Measurements from ENCODE around the gene TEKT2.

TEKT2 gene

DNA sequence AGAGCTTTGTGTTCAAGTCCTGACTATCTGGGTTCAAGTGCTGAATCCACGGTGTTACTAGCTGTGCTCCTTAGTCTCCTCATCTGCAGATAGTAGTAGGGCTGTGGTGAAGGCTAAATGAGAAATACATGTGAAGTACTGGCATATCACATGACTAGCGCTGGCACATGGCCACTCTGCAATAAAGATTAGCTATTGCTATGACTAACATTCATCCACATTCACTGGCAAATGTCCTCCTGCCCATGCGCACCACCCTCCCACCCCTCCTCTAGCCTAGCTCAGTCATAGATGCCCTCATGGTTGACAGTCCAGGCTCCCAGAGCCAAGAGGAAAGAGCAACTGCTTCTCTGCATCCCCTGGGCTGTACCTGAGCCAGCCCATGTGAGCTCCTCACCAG lies 49.6 kb downstream of the TEKT2 start:
- no peak for DNase-seq

DNA sequence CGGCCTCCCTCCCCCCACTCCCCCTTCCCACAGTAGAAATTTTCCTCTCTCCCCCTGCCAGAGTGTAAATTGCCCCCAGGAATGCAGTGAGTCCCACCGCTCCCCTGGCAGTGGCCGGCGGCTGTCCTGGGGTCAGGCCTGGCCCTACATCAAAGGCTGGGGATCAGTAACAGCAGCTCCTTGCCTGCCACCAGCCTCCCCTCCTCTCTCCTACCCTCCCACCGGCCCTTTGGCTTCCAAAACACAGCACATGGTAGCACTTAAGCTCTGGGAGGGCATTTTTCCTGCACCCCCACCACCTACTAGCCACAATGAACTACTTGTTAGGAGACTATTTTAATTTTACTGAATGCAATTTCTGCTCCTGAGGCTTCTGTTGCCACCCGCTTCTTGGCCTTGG lies 50.1 kb downstream of the TEKT2 start:
- DNase-seq: no peak

DNA sequence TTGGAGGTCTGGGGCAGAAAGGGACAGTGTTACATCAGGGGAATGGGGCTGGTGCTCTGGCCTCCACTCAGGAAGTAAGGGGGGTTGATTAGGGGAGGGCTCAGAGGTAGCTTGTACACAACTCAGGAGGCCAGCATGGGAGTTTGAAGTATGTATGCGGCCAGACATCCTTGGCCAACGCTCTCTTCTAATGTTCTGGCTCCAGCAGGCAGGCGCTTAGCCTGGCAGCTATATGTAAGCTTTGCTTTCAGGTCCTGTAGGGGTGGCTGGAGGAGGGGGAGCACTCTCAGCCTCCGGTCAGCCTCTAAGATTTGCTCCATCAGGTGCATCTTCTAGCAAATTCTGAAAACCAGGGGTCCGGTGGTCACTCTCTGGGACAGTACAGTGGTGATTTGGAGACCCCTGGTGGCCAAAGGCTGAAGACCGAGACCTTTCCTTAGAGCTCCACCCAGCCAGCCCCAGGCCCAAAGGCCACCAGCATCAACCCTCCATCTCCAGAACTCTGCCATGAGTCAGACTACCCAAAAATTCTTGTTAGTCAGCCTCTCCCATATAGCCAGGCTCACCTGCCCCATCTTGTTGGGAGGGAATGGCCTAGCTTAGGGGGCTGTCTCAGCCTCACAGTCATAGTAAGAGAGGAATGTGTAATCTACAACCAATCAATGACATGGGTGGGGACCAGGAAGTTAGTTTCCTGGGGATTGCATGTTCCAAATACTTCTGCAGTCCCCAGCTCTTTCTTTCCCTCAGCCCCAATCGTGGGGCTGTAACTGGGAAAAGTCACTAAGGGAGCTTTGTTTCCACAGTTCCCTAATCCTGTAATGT lies 50.8 kb downstream of the TEKT2 start:
- DNase-seq: peak; percentile 39 to 58

DNA sequence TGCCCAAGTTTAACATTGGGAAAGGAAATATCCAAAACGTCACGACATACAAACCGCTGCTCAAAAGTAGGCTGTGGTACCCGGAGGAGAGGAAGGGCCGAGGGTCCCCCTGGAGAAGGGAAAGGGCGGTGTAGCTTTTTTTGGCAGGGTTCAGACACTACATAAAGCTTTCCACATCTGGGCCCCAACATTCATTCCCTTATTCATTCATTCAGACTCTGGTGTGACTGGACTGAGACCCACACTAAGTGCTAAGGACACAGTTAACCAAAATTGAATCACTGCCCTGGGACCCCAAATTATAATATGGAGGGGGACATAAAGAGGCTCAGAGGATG lies 51.4 kb downstream of the TEKT2 start:
- DNase-seq: no peak

DNA sequence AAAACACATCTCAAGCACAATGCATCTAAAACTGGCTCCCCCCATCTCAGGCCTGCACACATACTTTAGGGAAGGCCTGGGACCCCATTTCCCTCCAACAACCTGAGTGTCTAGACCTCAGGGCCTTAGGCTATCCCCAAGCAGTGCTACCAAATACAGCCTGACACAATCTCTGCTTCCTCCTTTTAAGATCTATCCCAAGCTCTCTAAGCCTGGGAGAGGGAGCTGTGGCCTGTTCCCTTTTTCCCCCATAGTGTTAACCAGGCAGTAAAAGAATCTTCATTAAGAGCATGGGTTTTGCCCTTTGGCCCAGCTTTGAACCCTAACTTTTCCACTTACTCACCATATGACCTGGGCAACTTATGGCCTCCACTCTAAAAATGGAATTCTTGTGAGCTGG lies 51.9 kb downstream of the TEKT2 start:
- no peak for DNase-seq

DNA sequence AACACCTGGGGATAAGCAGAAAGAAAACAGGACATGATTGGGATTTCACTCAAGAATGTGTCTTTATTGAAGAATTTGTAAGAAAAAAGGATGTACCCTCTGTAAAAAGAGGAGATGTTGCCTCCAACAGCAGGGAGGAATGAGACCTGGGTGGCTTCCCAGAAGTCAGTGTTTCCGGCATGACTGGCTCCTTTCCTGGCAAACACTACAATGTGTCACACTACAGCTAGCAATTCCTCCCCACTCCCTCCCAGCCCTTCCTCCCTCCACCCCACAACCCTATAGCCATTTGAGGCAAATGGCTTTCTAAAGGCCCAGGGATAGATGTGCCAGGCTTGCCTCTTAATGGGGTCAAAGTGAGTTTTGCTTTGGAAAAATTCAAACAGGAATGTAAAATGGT lies 52.6 kb downstream of the TEKT2 start:
- DNase-seq: no peak

DNA sequence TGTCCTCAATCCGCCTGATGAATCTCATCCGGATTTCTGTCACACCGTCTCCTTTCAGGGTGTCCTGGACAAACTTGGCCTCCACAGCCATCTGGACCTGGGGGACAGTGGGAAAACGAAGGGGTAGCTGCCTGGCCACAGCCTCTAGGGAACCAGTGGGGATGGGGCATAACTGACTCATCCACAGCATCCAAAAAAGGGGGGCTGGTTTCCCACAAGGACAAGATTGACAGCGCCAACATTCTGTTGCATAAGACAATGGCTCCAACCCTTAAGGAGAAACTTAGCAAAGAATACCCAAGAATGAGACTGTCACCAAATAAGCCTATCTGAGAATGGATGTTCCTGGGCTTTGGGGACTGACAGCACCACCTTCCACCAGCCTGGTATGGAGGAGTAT lies 53.3 kb downstream of the TEKT2 start:
- DNase-seq: no peak

DNA sequence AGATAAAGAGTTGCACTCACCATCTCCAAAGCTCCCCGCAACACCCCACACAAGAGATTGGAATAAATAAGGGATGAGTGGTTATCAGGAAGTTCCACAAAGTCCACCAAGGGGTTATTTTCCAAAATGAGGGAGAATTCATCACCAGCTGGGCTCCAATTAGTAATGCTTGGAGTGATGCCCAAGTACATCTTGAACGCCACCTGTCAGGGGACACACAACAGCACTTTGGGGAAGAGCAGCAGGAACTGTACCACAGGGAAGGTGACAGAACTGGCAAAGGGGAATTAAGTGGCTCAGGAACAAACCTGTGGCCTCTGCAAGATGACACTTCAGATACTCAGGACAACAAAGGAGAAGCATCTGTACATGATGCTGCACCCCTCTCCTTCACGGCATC lies 53.9 kb downstream of the TEKT2 start:
- no peak for DNase-seq

Measured in activated CD4-positive, alpha-beta T cell treated with anti-CD3 and anti-CD28 coated beads, Interleukin-2, amount 50 U/mL, for 48 hours (primary cell).